HG03064 (cell line): ENCODE results near the gene ZACN.

Experiments
- ATAC-seq: cut with Tn5 transposase; IDR thresholded peaks from one replicate; pipeline ENCODE4 v1.9.1; 2021; ENCODE audit warnings: low read depth; ENCODE audit not compliant: unreplicated experiment

Gene ZACN

DNA sequence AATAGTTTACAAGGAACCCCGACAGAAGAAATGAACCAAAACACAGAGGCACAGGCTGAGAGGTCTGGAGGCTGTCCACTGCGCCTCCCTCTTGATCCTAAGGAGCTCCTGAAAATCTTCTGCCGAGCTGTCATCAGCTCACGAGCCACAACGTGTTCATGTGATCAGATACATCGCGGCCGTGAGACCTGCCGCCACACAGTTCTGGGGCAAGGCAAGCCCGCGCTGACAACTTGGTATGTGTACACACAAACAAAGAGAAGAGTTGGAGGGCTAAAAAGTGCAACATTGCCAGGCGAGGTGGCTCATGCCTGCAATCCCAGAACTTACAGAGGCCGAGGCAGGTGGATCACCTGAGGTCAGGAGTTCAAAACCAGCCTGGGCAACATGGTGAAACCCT is 17.0 kb downstream of the ZACN start:
- no peak for ATAC-seq

DNA sequence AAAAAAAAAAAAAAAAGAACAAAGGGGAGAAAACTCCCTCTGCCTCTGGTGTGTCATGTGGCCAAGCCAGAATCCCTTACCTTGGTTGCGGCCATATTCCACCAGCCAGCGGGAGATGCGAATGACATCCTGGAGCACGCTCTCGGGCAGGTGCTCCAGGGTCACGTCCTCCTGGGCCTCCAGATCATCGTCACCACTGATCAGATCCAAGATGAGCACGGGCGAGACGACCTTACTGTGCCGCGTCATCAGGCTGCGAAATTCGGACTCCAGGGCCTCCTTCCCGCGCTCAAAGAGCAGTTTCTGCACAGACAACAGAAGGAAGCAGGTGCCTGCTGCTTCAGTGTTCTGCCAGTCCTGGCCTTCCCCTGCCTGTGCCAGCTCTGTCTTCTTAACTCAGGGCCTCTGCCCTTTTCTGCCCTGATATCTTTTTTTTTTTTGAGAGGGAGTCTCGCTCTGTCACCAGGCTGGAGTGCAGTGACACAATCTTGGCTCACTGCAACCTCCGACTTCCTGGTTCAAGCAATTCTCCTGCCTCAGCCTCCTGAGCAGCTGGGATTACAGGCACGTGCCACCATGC is 18.8 kb downstream of the ZACN start:
- no peak for ATAC-seq

DNA sequence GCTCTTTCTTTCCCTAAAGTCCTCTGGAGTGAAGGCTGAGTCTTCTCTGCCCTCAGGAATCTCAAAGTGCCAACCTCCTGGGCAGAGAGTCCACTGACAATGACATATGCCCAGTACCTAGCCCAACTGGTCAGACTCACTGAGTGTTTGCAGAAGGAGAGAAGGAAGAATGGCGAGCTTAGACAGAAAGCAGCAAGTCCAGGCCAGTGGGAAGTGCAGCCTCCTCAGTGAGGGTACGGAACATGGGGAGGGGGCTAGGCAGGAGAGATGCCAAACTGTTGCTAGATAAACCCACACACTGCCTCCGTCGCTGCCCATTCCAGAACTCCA is 23.9 kb downstream of the ZACN start:
- no peak for ATAC-seq

- ATAC-seq: no peak
Measured at GRCh38 chr17:76103274-76104139, 24.5 kb downstream of the ZACN start, which contains the start of gene EXOC7. TSS of gene EXOC7 (minus strand) at chr17:76103787. CDS start at chr17:76103692, 95 bp downstream.

GRCh38 chr17:76104140-76104895 is 25.3 kb downstream of the ZACN start:
- no peak for ATAC-seq

DNA sequence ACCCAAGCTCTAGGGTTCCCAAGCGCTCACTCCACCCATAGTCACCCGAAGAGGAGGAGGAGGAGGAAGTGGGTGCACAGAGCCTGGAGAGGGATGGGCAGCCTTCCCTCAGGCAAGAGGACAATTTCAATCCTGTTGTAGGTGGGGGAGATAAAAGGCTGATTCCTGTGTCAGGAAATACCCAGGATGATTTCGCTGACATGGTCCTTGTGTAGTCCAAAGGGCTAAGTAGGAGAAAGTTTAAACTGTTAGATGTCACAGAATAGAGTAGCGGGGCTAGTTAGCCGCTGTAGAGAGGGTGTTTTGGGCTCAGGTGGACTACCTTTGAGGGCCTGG is 25.9 kb downstream of the ZACN start:
- ATAC-seq: no peak

GRCh38 chr17:76106703-76107102 is 27.7 kb downstream of the ZACN start:
- no peak for ATAC-seq

GRCh38 chr17:76107509-76107908 is 28.5 kb downstream of the ZACN start:
- ATAC-seq: no peak

GRCh38 chr17:76111956-76112355 is 33.0 kb downstream of the ZACN start:
- ATAC-seq: no peak

DNA sequence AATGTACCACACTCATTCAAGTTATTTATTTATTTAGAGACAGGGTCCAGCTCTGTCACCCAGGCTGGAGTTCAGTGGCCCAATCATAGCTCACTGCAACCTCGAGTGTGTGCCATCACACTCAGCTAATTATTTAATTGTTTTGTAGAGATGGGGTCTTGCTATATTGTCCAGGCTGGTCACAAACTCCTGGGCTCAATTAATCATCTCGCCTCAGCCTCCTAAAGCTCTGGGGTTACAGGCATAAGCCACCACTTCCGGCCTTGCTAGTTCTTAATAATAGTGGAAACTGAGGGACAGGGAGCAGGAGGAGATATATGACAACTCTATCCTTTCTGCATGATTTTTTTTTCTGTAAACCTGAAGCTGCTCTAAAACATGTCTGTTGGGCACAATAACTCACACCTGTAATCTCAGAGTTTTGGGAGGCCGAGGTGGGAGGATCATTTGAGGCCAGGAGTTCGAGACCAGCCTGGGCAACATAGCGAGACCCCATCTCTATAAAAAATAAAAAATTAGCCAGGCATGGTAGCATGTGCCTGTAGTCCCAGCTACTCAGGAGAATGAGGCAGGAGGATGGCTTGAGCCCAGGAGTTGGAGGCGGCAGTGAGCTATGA is 36.3 kb downstream of the ZACN start:
- ATAC-seq: no peak

DNA sequence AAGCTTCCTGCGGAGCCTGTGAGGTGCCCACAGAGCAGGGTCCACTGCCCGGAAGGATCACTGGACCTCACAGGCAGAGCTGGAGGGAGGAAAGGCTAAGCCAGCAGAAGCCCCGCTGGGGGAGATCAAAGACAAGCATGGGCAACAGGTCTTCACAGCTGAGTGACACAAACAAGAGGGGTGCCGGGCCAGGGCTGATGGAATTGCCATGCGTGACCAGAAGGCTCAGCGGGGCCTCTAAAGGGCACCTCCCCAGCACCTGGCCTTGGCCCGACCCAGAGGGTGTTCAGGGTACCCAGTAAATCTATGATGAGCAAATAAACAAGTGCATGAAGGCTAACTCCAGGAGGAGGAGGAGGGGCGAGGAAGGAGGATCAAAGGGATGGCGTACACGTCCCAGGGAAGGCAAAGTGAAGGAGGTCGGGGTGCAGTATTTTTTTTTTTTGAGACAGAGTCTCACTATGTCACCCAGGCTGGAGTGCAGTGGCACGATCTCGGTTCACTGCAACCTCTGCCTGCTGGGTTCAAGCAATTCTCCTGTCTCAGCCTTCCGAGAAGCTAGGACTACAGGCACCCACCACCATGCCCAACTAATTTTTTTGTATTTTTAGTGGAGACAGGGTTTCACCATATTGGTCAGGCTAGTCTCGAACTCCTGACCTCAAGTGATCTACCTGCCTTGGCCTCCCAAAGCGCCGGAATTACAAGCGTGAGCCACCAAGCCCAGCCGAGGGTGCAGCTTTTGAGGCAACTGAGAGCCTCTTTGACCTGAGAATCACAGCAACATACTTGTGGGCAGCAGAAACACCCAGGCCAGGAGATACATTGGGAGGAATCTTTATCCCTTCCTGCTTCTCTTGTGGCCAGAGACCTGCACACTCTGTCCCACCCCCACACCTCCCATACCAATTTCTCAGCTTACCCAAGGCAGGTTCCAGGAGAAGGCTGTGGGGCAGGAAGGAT is 40.7 kb downstream of the ZACN start:
- no peak for ATAC-seq

DNA sequence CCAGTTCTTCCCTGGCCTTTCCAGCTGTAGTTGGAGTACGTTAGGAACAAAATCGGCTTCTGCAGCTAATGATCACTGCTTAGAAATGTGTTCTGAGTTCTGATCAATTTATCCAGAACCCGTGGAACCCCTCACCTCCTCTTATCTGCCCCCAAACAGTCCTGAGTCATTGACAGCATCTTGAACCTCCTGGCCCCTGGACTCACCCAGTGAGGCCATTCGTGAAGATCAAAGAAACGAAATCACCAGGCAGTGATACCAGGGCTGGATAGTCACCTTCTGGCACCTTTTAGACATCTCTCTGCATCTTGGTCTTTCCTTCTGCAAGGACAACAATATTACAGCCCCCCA is 41.7 kb downstream of the ZACN start:
- no peak for ATAC-seq

GRCh38 chr17:76121932-76122430 is 43.0 kb downstream of the ZACN start:
- no peak for ATAC-seq

- ATAC-seq: no peak
Measured at GRCh38 chr17:76122431-76123190, 43.6 kb downstream of the ZACN start.

- ATAC-seq: no peak
Measured at GRCh38 chr17:76123191-76123499, 44.2 kb downstream of the ZACN start.

DNA sequence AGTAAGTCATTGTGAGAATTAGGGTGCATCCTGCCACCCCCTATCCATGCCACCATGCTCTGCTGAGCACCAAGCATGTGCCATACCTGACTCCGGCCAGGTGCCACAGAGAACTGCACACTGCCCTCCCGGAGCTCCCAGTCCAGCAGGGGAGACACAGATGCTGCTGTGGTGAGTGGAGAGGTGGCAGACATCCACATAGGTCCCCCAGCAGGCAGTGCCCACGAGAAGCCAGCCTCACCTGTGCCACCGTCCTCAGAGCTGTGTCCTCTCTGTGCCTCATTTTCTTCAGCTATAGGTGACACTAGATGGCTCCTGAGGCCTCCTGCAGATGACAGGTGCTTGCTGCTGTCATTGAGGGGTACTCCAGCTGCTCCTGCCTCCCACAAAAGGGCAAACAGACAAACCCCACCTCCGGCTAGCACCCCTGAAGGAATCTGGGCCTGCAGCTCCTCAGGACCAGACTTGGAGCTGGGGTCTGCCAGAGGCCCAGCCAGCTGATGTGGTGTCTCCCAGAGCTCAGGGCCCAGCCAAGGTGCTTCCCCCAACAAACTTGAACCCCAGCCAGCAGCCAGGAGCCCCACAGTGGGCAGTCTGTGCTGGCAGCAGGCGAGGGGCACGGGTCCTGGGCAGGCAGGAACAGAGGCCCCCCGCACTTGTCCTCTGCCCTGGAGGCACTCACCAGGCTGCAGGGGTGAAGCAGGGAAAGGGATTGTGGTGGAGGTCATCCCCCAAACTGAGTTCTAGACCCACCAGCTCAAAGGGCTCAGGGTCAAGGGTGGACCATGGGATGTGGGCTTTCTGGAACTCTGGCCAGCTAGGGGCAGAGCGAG is 45.0 kb downstream of the ZACN start:
- ATAC-seq: no peak

DNA sequence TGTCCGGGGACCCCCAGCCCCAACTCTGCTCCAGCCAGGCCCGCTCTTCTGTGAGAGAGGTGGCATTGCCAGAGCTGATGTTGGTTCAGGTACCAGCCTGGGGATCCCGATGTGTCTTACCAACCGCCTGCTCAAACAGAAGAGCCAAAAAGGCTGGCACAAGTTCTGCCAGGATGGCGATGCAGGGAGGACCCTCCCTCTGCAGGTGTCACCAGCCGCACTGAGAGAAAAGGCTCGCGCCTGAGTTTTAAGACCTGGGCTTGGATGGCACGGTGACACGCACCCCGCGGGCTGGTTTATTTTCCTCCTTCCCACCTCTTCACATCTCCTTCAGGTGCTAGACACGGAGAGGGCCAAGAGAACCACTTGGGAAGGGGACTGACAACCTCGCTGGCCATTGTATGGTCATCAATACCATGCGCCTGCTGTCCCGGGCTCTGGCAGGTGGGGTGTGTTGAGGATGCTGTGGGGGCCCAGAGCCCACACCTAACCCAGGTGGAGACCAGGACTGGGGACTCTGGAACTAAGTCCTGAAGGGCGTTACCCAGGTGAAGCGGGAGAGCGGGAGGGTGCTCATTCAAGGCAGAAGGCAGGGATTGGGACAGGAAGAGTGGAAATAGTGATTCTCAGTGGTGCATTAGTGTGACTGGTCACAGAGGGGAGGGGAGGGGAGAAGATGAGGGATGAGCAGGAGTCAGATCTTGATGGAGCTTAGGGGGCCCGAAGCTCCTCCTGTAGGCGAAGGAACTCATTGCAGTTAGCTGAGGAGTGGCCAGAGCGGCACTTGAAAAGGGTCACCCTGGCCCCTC is 45.8 kb downstream of the ZACN start:
- ATAC-seq: no peak

DNA sequence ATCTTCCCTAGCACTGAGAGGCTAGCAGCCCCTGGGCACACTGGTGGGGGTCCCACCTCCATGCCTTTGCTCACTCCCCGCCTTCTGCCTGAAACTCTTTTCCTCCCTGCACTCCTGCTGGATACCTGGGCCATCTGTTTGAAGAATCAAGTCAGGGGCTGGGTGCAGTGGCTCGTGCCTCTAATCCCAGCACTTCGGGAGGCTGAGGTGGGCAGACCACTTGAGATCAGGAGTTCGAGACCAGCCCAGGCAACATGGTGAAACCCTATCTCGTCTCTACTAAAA is 46.4 kb downstream of the ZACN start:
- ATAC-seq: no peak
